HepG2 (cell line): Measurements from ENCODE around the gene MEGF11.

ENCODE experiments used
- IKZF5 ChIP-seq: IDR thresholded peaks from 2 replicates; pipeline ENCODE4 v1.6.1; 2018; ENCODE audit warnings: missing genetic modification reagents, mild to moderate bottlenecking, missing compliant biosample characterization
- MAZ ChIP-seq, 2 experiments: sonication (generic) in 1 of 2; formaldehyde crosslinking in 1 of 2; IDR thresholded peaks; 2 replicates each; pipeline versions ENCODE4 v1.5.0 to v1.6.1; 2012 to 2020; ENCODE audit warnings: low read depth in 2 of 2, mild to moderate bottlenecking in 2 of 2, borderline replicate concordance in 1 of 2, improper control_type of control experiment in 1 of 2, low read length in 1 of 2, missing genetic modification reagents in 1 of 2, moderate library complexity in 1 of 2
- MYC ChIP-seq: sonication (generic); formaldehyde crosslinking; IDR thresholded peaks from 2 replicates; pipeline ENCODE4 v1.9.0; 2021; ENCODE audit warnings: missing genetic modification reagents, borderline replicate concordance
- NR1H2 ChIP-seq: sonication (generic); formaldehyde crosslinking; IDR thresholded peaks from 2 replicates; pipeline ENCODE4 v1.8.1; 2022; ENCODE audit warnings: low read depth, missing genetic modification reagents, borderline replicate concordance
- POLR2A ChIP-seq, 2 experiments: IDR thresholded peaks; 2 replicates each; pipeline ENCODE4 v1.6.1; 2011; ENCODE audit warnings: low read depth in 2 of 2, low read length in 2 of 2, mild to moderate bottlenecking in 1 of 2, moderate library complexity in 1 of 2; ENCODE audit not compliant: insufficient read depth in 1 of 2
- SRY ChIP-seq: sonication (generic); formaldehyde crosslinking; IDR thresholded peaks from 2 replicates; pipeline ENCODE4 v1.8.0; 2022; ENCODE audit warnings: mild to moderate bottlenecking, missing genetic modification reagents
- ZFP82 ChIP-seq: sonication (generic); formaldehyde crosslinking; IDR thresholded peaks from 2 replicates; pipeline ENCODE4 v1.5.1; 2020; ENCODE audit warnings: mild to moderate bottlenecking, missing genetic modification reagents, borderline replicate concordance
- ZNF513 ChIP-seq: sonication (generic); formaldehyde crosslinking; conservative IDR thresholded peaks from 2 replicates; pipeline ENCODE4 v1.5.0; 2020; ENCODE audit warnings: missing genetic modification reagents
- ZNF724P ChIP-seq: sonication (generic); formaldehyde crosslinking; IDR thresholded peaks from 2 replicates; pipeline ENCODE4 v1.8.0; 2022; ENCODE audit warnings: missing genetic modification reagents, borderline replicate concordance
- TF ChIP-seq, protein P1 (sequence below): sonication (generic); formaldehyde crosslinking; IDR thresholded peaks from 2 replicates; pipeline ENCODE4 v1.4.0; 2020; ENCODE audit warnings: missing genetic modification reagents
- TF ChIP-seq, protein P2 (sequence below): sonication (generic); formaldehyde crosslinking; IDR thresholded peaks from 2 replicates; pipeline ENCODE4 v1.4.0; 2020; ENCODE audit warnings: missing genetic modification reagents, mild to moderate bottlenecking, borderline replicate concordance

DNA sequence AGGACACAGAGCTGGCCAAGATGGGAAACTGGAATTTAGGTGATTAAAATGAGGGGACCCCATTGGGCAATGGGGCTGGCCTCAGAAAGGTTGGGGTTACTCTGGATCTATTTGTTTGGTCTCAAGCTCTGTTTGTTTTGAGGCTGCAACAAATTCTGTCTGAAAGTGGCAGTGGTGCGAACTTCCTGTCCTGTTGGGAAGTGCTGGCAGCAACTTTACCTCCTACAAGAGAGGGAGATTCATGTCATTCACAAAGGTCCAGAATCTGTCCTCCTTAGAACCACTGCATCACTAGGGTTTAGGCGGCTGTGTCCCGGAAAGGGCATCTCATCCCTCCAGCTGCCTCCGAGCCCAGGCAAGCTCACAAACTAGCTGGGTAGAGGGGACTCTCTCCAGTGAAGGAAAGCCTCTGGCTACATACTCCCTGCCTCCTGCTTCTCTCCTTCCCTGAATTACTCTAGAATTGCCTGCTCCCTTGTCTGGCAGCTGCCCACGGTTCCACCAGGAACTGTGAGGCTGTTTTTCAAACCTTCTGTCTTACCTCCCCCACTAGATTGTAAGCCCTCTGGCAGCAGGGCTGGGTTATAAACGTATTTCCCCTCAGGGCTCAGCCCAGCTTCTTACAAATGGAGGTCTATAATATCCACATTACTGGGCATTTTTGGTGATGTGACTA, 23.6 kb downstream of the MEGF11 start:
- no peak for TF ChIP-seq SRY (CRISPR knock-in tag)
- TF ChIP-seq POLR2A (IDR thresholded peaks at IDR 0.05; ENCODE audit: insufficient read depth in 1 of 2, low read depth in 2 of 2, low read length in 2 of 2), result no peak
- no peak for TF ChIP-seq IKZF5 (CRISPR knock-in tag)
- TF ChIP-seq ZFP82 (CRISPR knock-in tag), result no peak
- no peak for TF ChIP-seq ZNF724P (CRISPR knock-in tag)
- TF ChIP-seq ZNF513, result no peak
- TF ChIP-seq, protein P1, sequence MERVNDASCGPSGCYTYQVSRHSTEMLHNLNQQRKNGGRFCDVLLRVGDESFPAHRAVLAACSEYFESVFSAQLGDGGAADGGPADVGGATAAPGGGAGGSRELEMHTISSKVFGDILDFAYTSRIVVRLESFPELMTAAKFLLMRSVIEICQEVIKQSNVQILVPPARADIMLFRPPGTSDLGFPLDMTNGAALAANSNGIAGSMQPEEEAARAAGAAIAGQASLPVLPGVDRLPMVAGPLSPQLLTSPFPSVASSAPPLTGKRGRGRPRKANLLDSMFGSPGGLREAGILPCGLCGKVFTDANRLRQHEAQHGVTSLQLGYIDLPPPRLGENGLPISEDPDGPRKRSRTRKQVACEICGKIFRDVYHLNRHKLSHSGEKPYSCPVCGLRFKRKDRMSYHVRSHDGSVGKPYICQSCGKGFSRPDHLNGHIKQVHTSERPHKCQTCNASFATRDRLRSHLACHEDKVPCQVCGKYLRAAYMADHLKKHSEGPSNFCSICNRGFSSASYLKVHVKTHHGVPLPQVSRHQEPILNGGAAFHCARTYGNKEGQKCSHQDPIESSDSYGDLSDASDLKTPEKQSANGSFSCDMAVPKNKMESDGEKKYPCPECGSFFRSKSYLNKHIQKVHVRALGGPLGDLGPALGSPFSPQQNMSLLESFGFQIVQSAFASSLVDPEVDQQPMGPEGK (CRISPR knock-in tag), result no peak
- no peak for TF ChIP-seq MAZ (IDR thresholded peaks at IDR 0.05; ENCODE audit: borderline replicate concordance, low read depth, low read length)
- no peak for TF ChIP-seq MAZ (CRISPR knock-in tag; IDR thresholded peaks at IDR 0.05; ENCODE audit: low read depth)
- TF ChIP-seq NR1H2 (CRISPR knock-in tag), result no peak
- no peak for TF ChIP-seq MYC (CRISPR knock-in tag)
- TF ChIP-seq, protein P2, sequence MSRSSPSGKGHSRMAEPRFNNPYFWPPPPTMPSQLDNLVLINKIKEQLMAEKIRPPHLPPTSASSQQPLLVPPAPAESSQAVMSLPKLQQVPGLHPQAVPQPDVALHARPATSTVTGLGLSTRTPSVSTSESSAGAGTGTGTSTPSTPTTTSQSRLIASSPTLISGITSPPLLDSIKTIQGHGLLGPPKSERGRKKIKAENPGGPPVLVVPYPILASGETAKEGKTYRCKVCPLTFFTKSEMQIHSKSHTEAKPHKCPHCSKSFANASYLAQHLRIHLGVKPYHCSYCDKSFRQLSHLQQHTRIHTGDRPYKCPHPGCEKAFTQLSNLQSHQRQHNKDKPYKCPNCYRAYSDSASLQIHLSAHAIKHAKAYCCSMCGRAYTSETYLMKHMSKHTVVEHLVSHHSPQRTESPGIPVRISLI, result no peak
